GM18951 (cell line): ENCODE results near the gene TMEM179.
"Not testable (repeated sequence)": the region's sequence is repeated elsewhere in the genome, so short reads cannot be mapped to it uniquely, and the experiment has no call there.

ENCODE experiments used
- POLR2A ChIP-seq: IDR thresholded peaks from 4 replicates; pipeline ENCODE4 v1.6.1; 2011; ENCODE audit warnings: mild to moderate bottlenecking; ENCODE audit not compliant: insufficient read length, insufficient read depth; ENCODE audit errors: extremely low read depth
- in situ Hi-C: fragments of 300-500 bp; cut with MboI; formaldehyde crosslinking; loops from one replicate; pipeline ENCODE4 v1.12.0; 2022; ENCODE audit warnings: low sequenced_read_pairs, mixed read lengths, inconsistent platforms; ENCODE audit not compliant: unreplicated experiment

The TMEM179 gene

DNA sequence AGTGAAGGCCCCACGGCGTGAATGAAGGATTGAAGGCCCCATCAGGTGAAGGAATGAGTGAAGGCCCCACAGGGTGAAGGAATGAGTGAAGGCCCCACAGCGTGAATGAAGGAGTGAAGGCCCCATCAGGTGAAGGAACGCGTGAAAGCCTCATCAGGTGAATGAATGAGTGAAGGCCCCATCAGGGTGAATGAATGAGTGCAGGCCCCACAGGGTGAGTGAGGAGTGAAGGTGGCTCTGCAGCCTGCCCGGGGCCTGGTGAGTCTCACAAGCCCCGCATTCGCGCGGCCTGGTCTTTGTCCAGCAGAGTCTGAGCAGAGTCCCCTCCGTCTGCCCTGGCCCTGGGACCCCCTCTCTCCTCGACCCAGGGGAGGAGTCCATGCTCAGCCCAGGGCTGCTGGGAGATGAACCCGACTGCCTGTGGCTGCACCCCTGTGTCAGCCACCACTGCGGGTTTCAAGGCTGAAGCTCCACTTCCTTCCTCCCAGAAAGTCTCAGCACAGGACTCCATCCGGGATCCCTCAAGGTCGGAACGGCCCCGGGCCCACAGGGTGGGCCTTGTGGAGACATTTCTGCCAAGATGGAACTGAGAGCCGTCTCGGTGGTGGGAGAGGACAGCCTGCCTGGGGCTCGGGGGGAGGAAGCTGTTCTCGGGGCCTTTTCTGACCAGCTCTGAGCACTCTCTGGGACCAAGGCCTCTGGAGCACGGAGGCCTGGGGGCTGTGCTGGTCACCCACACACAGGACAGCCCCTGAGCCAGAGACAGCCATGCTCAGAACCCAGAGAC lies 37.4 kb upstream of the TMEM179 start:
- in situ Hi-C loops = no loop called here
- TF ChIP-seq POLR2A = no peak

DNA sequence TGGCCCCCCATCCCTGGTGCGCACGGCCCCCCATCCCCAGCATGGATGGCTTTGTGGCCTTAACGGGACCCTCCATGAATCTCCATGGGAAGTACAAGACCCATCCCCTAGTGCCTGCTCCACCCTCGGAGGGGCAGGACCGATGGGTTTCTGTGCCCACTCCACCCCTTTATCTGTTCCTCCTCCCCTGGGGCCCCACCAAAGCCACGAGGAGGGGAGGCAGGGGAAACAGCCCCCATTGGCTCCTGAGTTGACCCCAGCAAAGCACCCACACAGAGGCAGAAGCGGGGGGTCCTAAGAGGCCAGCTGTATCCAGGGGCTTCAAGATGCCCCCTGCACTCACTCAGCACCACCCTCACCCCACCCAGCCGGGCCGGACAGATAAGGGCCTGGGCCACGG lies 36.1 kb upstream of the TMEM179 start:
- in situ Hi-C loops = no loop called here
- TF ChIP-seq POLR2A = no peak

DNA sequence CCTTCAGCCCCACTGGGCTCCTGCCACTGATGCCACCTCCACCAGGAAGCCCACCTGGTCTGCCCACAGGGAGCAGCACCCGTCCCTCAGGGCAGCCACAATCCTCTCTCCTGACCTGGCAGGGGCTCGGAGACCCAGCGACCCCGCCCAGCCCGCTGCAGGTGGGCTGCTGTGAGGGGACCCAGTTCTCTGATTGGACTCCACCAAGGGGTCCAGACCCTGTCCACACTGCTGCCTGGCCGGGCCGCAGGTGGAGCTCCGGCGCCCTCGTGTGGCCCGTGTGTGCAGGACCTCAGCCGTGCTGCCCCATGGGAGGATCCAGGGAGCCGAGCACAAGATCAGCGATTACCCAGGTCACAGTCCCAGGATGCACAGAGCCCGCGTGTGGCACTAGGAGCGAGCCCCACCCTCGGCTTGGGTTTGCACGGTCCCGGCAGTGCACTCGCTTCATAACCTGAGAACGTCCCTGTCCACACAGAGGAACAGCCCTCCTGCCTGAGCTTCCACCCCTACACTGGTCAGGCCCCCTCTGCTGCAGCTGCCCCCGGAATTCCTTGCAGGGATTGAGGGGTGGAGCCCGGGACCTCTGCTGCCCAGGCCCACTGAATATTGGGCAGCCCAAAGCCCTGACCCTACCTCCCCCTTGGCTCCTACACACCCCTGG lies 35.4 kb upstream of the TMEM179 start:
- TF ChIP-seq POLR2A = no peak
- in situ Hi-C loops = no loop called here

DNA sequence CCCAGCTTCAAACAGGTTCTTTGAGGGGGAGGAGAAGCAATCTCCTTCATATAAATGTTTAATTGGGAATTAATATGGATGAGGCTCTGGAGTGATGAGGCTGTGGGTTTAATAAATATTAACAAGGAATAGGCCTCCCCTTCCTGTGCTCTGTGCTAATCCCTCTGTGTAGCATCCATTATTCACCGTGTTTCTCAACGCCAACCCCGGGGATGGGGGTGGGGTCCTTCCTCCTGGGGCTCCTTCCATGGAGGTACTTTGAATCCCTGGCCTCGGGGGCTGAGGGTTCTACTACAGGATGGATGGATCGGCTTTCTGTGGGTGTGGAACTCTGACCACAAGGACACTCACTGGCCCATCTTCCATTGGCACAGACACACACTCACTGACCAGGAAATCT lies 34.9 kb upstream of the TMEM179 start:
- in situ Hi-C loops = no loop called here
- TF ChIP-seq POLR2A = no peak

DNA sequence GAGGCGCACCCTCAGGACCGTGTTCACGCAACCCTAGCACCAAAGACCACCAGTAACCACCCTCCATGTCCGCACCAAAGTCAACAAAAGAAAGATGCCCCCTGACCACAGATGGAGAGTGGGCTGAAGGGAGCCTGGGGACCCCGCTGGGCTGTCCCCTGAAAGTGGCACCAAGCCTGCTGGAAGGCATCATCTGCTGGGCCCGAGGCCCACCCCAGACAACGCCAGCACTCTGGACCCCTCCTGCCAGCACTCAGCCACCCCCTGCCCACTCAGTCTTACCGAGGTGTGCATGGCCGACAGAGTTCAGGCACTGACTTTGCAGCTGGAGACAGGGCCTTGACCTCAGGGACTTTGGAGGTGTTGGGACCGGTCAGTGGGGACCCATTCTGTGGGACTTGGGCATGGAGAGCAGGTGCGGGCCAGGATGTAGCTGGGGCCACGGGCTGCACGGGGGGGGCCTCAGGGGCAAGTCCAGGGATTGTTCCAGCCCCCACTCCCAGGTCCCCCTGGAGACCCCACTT lies 34.4 kb upstream of the TMEM179 start:
- TF ChIP-seq POLR2A = no peak
- in situ Hi-C loops = no loop called here

DNA sequence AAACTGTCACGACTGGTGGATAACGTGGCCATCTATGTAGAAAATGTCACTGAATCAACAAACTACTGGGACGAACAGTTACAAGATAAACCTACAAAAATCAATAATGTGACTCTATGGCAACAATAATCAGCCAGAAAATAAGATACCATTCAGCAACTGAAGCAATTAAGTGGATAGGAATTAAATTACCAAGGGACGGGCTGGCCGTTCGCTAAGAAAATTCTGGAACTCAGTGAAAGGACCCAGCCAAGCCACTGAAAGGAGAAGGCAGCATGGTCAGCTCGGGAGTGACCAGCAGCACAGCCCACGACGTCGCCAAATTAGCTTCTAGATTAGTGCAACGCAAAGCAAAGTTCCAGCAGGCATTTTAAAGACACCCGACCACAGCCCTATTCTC lies 33.6 kb upstream of the TMEM179 start:
- no peak for TF ChIP-seq POLR2A
- in situ Hi-C loops = no loop called here

DNA sequence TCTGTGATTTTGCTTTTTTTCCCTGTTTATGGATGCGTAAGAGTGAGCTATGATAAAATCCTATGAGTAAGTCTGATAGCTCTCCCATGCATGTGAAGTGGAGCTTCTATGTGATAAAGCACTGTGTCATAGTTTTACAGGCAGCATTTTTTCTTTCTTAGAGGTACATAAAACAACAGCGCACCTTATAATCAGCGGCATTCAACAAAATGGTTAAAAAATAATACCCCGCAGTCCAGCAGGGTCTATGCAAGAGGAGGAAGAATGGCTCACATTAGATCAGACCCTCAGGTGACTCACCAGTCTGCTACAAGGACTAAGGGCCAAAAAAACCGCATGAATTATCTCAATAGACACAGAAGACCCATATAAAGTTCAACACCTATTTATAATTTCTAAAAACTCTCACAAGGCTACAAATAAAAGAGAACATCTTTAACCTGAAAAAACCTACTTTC lies 33.0 kb upstream of the TMEM179 start:
- in situ Hi-C loops = no loop called here
- TF ChIP-seq POLR2A = no peak

DNA sequence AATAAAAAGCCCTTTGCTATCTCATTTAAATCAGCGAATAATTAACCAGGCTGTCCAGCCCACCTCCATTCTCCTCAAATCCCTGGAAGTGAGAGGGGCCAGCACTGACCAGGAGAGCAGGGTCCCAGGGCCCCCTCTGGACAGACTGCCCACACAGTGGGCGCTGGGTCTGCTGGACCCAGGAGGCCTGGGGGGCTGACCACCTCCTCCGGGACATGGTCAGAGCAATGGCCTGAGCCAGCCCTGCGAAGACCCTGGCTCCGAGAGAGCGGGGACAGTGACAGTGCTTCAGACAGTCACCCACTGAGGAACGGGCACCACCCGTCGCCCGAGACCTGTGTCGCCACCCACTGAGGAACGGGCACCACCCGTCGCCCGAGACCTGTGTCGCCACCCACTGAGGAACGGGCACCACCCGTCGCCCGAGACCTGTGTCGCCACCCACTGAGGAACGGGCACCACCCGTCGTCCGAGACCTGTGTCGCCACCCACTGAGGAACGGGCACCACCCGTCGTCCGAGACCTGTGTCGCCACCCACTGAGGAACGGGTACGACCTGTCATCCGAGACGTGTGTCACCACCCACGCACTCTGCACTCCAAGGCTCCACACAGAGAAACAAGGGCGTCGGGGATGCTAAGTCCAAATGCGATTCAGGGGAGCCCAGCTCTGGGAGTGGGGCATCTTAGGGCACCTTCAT lies 32.4 kb upstream of the TMEM179 start:
- in situ Hi-C loops = not testable (repeated sequence)

DNA sequence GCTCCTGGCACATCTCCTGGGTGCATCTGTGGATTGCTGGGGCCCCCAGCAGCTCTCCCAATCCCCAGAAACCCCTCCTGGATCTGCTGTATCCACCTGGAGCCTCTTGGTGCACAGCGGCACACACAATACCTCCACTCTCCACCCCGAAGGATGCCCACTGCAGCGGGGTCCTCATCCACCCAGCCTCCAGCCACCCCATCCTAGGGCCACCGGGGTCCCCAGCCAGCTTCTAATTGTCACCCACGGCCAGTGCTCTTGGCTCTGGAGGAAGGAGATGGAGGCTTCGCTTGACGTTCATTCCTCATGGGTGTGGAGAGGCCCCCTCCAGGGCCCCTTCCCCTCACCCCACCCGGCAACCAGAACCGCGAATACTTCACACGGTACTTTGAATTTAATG lies 31.6 kb upstream of the TMEM179 start:
- in situ Hi-C loops = no loop called here
- TF ChIP-seq POLR2A = no peak

DNA sequence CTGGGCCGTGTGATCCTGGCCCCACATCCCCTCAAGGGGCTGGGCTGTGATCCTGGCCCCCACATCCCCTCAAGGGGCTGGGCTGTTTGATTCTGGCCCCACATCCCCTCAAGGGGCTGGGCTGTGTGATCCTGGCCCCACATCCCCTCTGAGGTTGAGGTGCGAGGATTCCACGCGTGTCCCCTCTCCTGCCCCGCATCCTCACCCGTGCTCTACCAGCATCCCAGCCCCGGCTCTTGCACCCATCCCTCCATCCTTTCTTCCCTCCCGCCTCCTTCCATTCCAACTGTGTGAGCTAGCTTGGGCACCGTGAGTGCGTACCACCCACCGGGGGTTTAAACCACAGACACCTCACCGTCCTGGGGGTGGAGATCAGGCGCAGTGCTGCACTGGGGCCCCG lies 31.1 kb upstream of the TMEM179 start:
- no peak for TF ChIP-seq POLR2A
- in situ Hi-C loops = no loop called here

DNA sequence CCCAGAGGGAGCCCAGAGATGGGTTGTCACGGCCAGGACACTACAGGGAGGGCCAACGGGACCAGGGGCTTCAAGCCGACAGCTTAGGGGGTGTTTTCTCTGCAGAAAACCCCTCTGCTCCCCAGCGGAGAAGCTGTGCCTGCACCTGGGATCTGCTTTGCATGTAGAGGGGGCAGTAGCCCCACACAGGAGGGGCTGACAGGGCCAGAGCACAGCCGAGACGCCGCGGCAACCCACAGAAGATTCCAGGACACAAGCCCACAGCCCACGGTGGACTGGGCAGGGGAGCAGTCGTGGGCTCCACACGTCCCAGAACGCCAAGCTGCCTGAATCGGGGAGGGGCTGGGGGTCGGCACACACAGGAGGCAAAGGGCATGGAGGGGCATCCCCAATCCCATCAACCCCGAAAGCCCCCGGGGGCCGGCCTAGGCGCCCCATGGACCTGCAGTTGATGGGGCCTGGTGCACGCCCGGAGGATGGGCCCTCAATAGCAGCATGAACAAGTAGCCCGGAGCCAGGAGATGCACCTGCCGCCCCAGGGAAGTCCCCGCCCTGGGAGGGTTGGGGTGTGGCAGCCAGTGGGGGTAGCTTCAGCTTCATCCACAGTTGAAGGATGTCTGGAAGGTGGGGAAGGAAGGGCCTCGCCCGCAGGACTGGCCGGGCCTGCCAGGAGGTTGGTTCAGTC lies 30.5 kb upstream of the TMEM179 start:
- no peak for TF ChIP-seq POLR2A
- in situ Hi-C loops = no loop called here

DNA sequence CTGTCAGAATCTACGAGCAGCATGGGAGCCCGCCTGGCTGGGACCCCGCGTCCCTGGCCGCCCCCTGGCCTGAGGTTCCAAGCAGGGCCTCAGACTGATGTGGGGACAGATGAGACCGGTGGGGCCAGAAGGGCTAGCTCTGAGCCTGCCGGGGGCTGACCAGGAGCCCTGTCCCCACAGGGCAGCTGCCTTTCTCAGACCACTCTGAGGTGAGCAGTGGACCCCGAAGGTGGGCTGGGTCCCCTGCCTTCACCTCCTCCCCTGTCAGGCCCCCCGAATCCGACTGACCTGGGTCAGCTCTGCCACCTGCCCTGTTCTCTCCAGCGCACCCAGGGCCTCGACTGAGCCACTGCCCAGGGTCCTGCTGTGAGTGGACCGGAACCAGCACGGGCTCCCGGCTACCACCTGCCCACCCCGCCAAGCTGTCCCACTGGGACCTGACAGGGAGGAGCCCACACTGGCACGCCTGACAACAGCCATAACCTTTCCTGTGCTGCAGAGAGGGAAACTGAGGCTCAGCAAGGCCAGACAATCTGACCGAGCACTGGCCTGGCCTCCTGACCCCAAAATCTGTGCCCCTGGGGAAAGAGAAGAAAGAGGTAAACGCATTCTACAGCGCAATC lies 29.7 kb upstream of the TMEM179 start:
- no peak for TF ChIP-seq POLR2A
- in situ Hi-C loops = no loop called here
